Measurements from ENCODE around the gene TAF4.
"Not testable (repeated sequence)": the region's sequence is repeated elsewhere in the genome, so short reads cannot be mapped to it uniquely, and the experiment has no call there.

TAF4 gene

GRCh38 chr20:62073323-62073722 lies 7.6 kb upstream of the TAF4 start:
- no peak for DNase-seq (ENCODE audit: low read depth)

- not testable (repeated sequence) for DNase-seq (ENCODE audit: low read depth)
Measured at GRCh38 chr20:62071669-62072430, 6.2 kb upstream of the TAF4 start.

GRCh38 chr20:62069741-62070216 lies 4.1 kb upstream of the TAF4 start:
- DNase-seq (ENCODE audit: low read depth), result peak; percentile 67

GRCh38 chr20:62068997-62069396 lies 3.3 kb upstream of the TAF4 start:
- DNase-seq (ENCODE audit: low read depth), result no peak

- no peak for DNase-seq (ENCODE audit: low read depth)
Measured at GRCh38 chr20:62067547-62068260, 2.0 kb upstream of the TAF4 start.

- DNase-seq (ENCODE audit: low read depth), result no peak
Measured at GRCh38 chr20:62066983-62067433, 1.3 kb upstream of the TAF4 start.

GRCh38 chr20:62066339-62066982 lies 780 bp upstream of the TAF4 start:
- DNase-seq (ENCODE audit: low read depth), result no peak

- no peak for DNase-seq (ENCODE audit: low read depth)
Measured at GRCh38 chr20:62064770-62065673, 659 bp downstream of the TAF4 start.

- DNase-seq (ENCODE audit: low read depth), result no peak
Measured at GRCh38 chr20:62063981-62064769, 1.5 kb downstream of the TAF4 start.

- no peak for DNase-seq (ENCODE audit: low read depth)
Measured at GRCh38 chr20:62063315-62063980, 2.2 kb downstream of the TAF4 start.

GRCh38 chr20:62062661-62063314 lies 2.9 kb downstream of the TAF4 start:
- no peak for DNase-seq (ENCODE audit: low read depth)

- no peak for DNase-seq (ENCODE audit: low read depth)
Measured at GRCh38 chr20:62061851-62062423, 3.7 kb downstream of the TAF4 start.

GRCh38 chr20:62060631-62061541 lies 4.8 kb downstream of the TAF4 start:
- DNase-seq (ENCODE audit: low read depth), result no peak

GRCh38 chr20:62059920-62060630 lies 5.6 kb downstream of the TAF4 start:
- no peak for DNase-seq (ENCODE audit: low read depth)

- DNase-seq (ENCODE audit: low read depth), result no peak
Measured at GRCh38 chr20:62059401-62059800, 6.3 kb downstream of the TAF4 start.

- DNase-seq (ENCODE audit: low read depth), result no peak
Measured at GRCh38 chr20:62058941-62059340, 6.7 kb downstream of the TAF4 start.

- DNase-seq (ENCODE audit: low read depth), result no peak
Measured at GRCh38 chr20:62056975-62057374, 8.7 kb downstream of the TAF4 start.

GRCh38 chr20:62056377-62056776 lies 9.3 kb downstream of the TAF4 start:
- DNase-seq (ENCODE audit: low read depth), result no peak
